ENCODE results near the gene PLCH1. TPM values are rescaled to one million over a fixed set of nuclear protein-coding genes. Genes with fewer than 3 reads are reported as not detected.

The PLCH1 gene
- total and polyA plus RNA-seq, 3 experiments from 2014 or later: not detected

DNA sequence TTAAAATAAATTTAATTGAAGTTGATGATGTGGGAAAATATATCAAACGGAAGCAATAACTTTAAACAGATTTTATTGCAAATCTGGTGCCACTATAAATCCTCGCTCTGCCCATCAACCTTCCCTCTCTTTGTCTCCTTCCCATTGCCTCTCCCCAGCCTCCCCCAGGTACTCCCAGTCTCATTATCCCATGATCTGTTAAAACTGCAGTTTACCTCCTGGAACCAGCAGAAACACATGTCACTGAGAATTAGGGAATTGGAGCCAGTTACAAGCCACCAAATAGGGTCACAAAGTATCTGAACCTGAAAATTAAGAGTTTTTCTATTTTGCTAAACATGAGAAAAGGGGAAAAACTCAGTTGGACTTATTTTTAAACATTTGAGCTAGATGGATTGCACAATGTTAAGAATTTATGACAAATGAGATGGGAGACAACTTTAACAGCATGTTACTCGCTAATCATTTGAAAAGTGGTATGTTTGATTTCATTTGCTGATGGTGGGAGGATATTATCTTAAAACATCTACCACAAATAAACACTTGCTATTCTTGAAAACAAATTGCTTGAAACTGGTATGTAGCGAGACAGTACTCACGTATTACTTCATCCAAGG lies 2.4 kb downstream of the PLCH1 start:
- H3K27me3 ChIP-seq (ENCODE audit: insufficient read depth, low read length, poor library complexity, severe bottlenecking): peaks cover 17% of the 10 kb centered on the region
- H3K36me3 Mint-ChIP-seq: peaks cover 0 to 1% (median 0%) of the 10 kb centered on the region in 3 donors
- H3K27me3 Mint-ChIP-seq: peaks cover 42 to 62% of the 10 kb centered on the region in 2 donors
- H3K9me3 ChIP-seq (ENCODE audit: low read length): no peaks in the 10 kb centered on the region
- no peak overlapping the region for H3K27ac ChIP-seq (ENCODE audit: low read depth, low read length)
- peaks cover 16 to 35% (median 18%) of the 10 kb centered on the region in 3 donors for H3K4me1 Mint-ChIP-seq
- CTCF ChIA-PET: interaction anchor here (1.6 kb wide), 1 partner anchor 63 kb away, joined by 4 read pairs; the partner anchor contains the start of gene C3orf33
- peak overlapping the region in 5 of 7 donors; percentile 23 to 89 (median 52) for H3K4me3 Mint-ChIP-seq
- H3K4me1 ChIP-seq (ENCODE audit: insufficient read depth, low read length): peaks cover 15% of the 10 kb centered on the region
- no peak overlapping the region for H3K27ac Mint-ChIP-seq
- no peaks in the 10 kb centered on the region for H3K9me3 Mint-ChIP-seq
- POLR2A ChIA-PET: no interaction called here
- H3K36me3 ChIP-seq (ENCODE audit: insufficient read depth, low read length): no peaks in the 10 kb centered on the region
- DNase-seq: no peak
- no peak overlapping the region for H3K4me3 ChIP-seq (ENCODE audit: low read length)

DNA sequence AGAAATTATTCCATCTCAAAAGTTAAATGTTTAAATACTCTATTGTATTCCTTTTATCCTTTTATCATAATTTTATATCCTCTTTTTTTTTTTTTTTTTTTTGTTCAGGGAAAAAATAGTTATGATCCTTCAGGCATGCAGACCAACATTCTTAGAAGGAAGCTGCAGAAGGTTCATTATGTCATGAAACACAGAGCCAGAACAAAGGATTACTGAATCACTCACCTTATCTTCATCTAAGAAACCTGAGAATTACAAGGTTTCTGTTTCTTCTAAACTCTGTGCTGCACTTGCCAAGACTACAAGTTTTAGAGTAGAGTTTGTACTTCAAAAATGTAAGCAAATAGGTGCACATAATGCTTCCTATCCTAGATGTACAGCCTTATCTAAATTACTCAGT lies 3.3 kb downstream of the PLCH1 start:
- Mint-ChIP-seq H3K4me3 (no peak overlapping the region), H3K27ac (no peak overlapping the region), H3K4me1 (peaks cover 16 to 35% (median 18%) of the 10 kb centered on the region in 3 donors), H3K9me3 (no peaks in the 10 kb centered on the region), H3K27me3 (peaks cover 37 to 65% of the 10 kb centered on the region in 2 donors), H3K36me3 (peaks cover 0 to 1% (median 0%) of the 10 kb centered on the region in 3 donors)
- Histone ChIP-seq H3K36me3 (ENCODE audit: insufficient read depth, low read length) (no peaks in the 10 kb centered on the region), H3K9me3 (ENCODE audit: low read length) (no peaks in the 10 kb centered on the region), H3K4me3 (ENCODE audit: low read length) (no peak overlapping the region), H3K27me3 (ENCODE audit: insufficient read depth, low read length, poor library complexity, severe bottlenecking) (peaks cover 17% of the 10 kb centered on the region), H3K4me1 (ENCODE audit: insufficient read depth, low read length) (peaks cover 15% of the 10 kb centered on the region), H3K27ac (ENCODE audit: low read depth, low read length) (no peak overlapping the region)
- ChIA-PET POLR2A (no interaction called here), CTCF (no interaction called here)
- DNase-seq: no peak

DNA sequence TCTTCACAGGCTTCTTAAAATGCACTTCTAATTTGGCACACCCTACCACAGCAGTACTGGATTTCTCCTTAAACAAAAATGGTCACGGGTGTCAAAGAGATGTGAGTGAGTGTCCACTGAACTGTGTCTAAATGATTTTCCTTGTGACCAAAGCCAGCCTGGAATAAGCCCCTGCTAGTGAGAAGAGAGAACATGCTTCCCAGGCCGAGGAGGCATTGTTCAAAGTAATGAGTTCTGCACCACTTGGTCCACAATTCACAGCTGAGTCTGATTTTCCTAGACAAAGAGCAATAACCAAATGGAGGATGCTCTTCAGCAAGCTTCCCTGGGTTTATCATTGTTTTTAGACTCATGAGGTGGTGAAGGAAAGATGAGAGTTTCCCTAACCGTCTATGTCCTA lies 3.8 kb downstream of the PLCH1 start:
- DNase-seq: no peak
- Histone ChIP-seq H3K9me3 (ENCODE audit: low read length) (no peaks in the 10 kb centered on the region), H3K4me3 (ENCODE audit: low read length) (no peak overlapping the region), H3K4me1 (ENCODE audit: insufficient read depth, low read length) (peaks cover 15% of the 10 kb centered on the region), H3K36me3 (ENCODE audit: insufficient read depth, low read length) (no peaks in the 10 kb centered on the region), H3K27ac (ENCODE audit: low read depth, low read length) (no peak overlapping the region), H3K27me3 (ENCODE audit: insufficient read depth, low read length, poor library complexity, severe bottlenecking) (peaks cover 17% of the 10 kb centered on the region)
- Mint-ChIP-seq H3K27me3 (peaks cover 34 to 69% of the 10 kb centered on the region in 2 donors), H3K4me3 (no peak overlapping the region), H3K36me3 (peaks cover 0 to 1% (median 0%) of the 10 kb centered on the region in 3 donors), H3K27ac (no peak overlapping the region), H3K4me1 (peaks cover 16 to 35% (median 18%) of the 10 kb centered on the region in 3 donors), H3K9me3 (no peaks in the 10 kb centered on the region)
- CTCF ChIA-PET: no interaction called here
- POLR2A ChIA-PET: no interaction called here

DNA sequence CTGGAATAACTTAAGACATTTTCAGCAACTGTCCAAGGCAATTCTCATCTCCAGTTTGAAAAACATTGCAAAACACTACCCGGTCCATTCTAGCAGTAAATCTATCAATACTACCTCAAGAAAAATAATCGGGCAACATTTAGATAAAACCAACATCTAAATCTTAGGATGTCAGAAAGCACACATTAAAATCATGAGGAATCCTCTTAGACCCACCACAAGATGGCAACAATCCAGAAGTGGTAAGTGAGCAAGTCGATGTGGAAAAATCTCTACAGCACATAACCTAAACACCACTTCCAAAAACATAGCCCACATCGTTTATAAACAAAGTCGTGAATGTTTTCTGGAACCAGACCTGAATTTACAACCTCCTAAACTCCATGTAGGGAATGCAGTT lies 5.7 kb downstream of the PLCH1 start:
- DNase-seq: no peak
- no peak overlapping the region for H3K4me3 Mint-ChIP-seq
- H3K4me1 Mint-ChIP-seq: peaks cover 5 to 18% (median 7%) of the 10 kb centered on the region in 3 donors
- Histone ChIP-seq H3K4me1 (ENCODE audit: insufficient read depth, low read length) (peaks cover 7% of the 10 kb centered on the region), H3K4me3 (ENCODE audit: low read length) (no peak overlapping the region), H3K27me3 (ENCODE audit: insufficient read depth, low read length, poor library complexity, severe bottlenecking) (peaks cover 12% of the 10 kb centered on the region), H3K9me3 (ENCODE audit: low read length) (no peaks in the 10 kb centered on the region), H3K27ac (ENCODE audit: low read depth, low read length) (no peak overlapping the region), H3K36me3 (ENCODE audit: insufficient read depth, low read length) (no peaks in the 10 kb centered on the region)
- no peaks in the 10 kb centered on the region for H3K9me3 Mint-ChIP-seq
- ChIA-PET POLR2A (no interaction called here), CTCF (interaction anchor here (1.2 kb wide), 1 partner anchor 67 kb away, joined by 3 read pairs; the partner anchor contains the start of gene C3orf33)
- H3K27me3 Mint-ChIP-seq: peaks cover 20 to 63% of the 10 kb centered on the region in 2 donors
- peaks cover 0 to 1% (median 0%) of the 10 kb centered on the region in 3 donors for H3K36me3 Mint-ChIP-seq
- H3K27ac Mint-ChIP-seq: no peak overlapping the region

DNA sequence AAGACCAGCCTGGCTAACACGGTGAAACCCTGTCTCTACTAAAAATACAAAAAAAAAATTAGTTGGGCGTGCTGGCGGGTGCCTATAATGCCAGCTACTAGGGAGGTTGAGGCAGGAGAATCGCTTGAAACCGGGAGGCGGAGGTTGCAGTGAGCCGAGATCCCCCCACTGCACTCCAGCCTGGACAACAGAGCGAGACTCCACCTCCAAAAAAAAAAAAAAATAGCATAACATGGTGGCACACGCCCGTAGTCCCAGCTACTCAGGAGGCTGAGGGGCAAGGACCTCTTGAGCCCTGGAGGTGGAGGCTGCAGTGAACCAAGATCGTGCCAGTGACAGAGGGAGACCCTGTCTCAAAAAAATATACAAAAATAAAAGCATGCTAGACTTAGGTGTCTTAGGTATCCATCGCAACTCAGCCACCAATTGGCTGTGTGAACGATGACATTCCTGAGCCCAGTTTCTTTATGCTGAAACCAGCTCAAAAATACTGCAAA lies 6.2 kb downstream of the PLCH1 start:
- H3K36me3 ChIP-seq (ENCODE audit: insufficient read depth, low read length): no peaks in the 10 kb centered on the region
- Mint-ChIP-seq H3K27ac (no peak overlapping the region), H3K4me1 (peaks cover 2 to 12% (median 3%) of the 10 kb centered on the region in 3 donors), H3K36me3 (no peaks in the 10 kb centered on the region), H3K4me3 (no peak overlapping the region), H3K9me3 (no peaks in the 10 kb centered on the region), H3K27me3 (peaks cover 16 to 64% of the 10 kb centered on the region in 2 donors)
- no peak for DNase-seq
- peaks cover 11% of the 10 kb centered on the region for H3K27me3 ChIP-seq (ENCODE audit: insufficient read depth, low read length, poor library complexity, severe bottlenecking)
- CTCF ChIA-PET: interaction anchor here (1.2 kb wide), 1 partner anchor 68 kb away, joined by 3 read pairs; the partner anchor contains the start of gene C3orf33
- H3K4me3 ChIP-seq (ENCODE audit: low read length): no peak overlapping the region
- H3K4me1 ChIP-seq (ENCODE audit: insufficient read depth, low read length): peaks cover 4% of the 10 kb centered on the region
- H3K27ac ChIP-seq (ENCODE audit: low read depth, low read length): no peak overlapping the region
- POLR2A ChIA-PET: no interaction called here
- H3K9me3 ChIP-seq (ENCODE audit: low read length): no peaks in the 10 kb centered on the region

DNA sequence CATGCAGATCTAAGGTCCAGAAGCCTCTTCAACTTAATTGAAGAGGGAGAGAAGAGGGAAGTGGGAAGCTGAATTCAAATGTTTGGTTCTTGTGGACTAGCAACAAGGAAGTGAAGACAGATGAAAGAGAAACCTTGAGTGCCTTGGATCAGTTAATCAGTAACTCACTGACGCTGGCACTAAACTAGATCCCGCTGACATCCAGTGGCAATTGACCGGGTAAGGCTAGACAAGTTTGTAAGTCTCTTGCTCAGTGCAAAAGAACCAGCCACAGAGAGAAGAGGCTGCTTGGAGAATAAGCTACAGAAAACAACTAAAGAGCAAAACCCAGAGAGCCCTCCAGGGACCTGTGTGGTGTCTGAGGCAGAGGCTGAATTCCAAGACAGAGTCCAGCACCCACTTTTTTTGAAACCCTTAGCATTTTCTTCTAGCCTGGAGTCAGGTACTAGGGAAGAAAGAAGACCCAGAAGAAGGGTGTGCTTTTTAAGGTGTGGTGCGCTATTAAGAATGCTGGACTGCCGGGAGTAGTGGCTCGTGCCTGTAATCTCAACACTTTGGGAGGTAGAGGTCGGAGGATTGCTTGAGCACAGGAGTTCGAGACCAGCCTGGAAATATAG lies 6.9 kb downstream of the PLCH1 start:
- Mint-ChIP-seq H3K4me1 (peaks cover 0 to 8% (median 0%) of the 10 kb centered on the region in 3 donors), H3K27me3 (peaks cover 10 to 62% of the 10 kb centered on the region in 2 donors), H3K4me3 (no peak overlapping the region), H3K9me3 (no peaks in the 10 kb centered on the region), H3K36me3 (no peaks in the 10 kb centered on the region), H3K27ac (no peak overlapping the region)
- H3K27ac ChIP-seq (ENCODE audit: low read depth, low read length): no peak overlapping the region
- POLR2A ChIA-PET: no interaction called here
- CTCF ChIA-PET: interaction anchor here (1.2 kb wide), 1 partner anchor 68 kb away, joined by 3 read pairs; the partner anchor contains the start of gene C3orf33
- no peaks in the 10 kb centered on the region for H3K9me3 ChIP-seq (ENCODE audit: low read length)
- no peaks in the 10 kb centered on the region for H3K36me3 ChIP-seq (ENCODE audit: insufficient read depth, low read length)
- no peak overlapping the region for H3K4me3 ChIP-seq (ENCODE audit: low read length)
- no peak for DNase-seq
- no peaks in the 10 kb centered on the region for H3K4me1 ChIP-seq (ENCODE audit: insufficient read depth, low read length)
- peaks cover 7% of the 10 kb centered on the region for H3K27me3 ChIP-seq (ENCODE audit: insufficient read depth, low read length, poor library complexity, severe bottlenecking)

DNA sequence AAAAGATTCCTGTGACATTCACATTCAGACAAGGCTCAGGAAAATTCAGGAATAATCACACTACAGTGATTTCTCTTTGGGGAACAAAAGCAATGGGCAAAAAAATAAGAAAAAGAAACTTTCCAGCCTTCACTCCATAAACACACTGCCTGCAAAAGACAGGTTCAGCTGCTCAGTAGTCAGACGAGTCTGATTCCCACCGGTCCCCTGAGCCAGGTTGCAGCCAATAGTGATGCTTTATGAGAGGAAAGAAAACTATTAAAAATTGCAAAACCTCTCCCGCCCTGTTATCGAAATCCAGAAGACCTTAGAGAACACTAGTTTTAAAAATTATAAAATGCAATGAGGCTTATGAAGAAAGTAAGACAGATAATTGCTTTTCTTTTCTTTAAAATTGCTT lies 8.5 kb downstream of the PLCH1 start:
- Mint-ChIP-seq H3K36me3 (no peaks in the 10 kb centered on the region), H3K27me3 (peaks cover 10 to 59% of the 10 kb centered on the region in 2 donors), H3K9me3 (no peaks in the 10 kb centered on the region), H3K4me1 (peaks cover 0 to 3% (median 0%) of the 10 kb centered on the region in 3 donors), H3K4me3 (no peak overlapping the region), H3K27ac (no peak overlapping the region)
- no peak for DNase-seq
- no peaks in the 10 kb centered on the region for H3K9me3 ChIP-seq (ENCODE audit: low read length)
- no peak overlapping the region for H3K4me3 ChIP-seq (ENCODE audit: low read length)
- H3K27ac ChIP-seq (ENCODE audit: low read depth, low read length): no peak overlapping the region
- ChIA-PET POLR2A (no interaction called here), CTCF (no interaction called here)
- no peaks in the 10 kb centered on the region for H3K36me3 ChIP-seq (ENCODE audit: insufficient read depth, low read length)
- H3K27me3 ChIP-seq (ENCODE audit: insufficient read depth, low read length, poor library complexity, severe bottlenecking): no peaks in the 10 kb centered on the region
- H3K4me1 ChIP-seq (ENCODE audit: insufficient read depth, low read length): no peaks in the 10 kb centered on the region

DNA sequence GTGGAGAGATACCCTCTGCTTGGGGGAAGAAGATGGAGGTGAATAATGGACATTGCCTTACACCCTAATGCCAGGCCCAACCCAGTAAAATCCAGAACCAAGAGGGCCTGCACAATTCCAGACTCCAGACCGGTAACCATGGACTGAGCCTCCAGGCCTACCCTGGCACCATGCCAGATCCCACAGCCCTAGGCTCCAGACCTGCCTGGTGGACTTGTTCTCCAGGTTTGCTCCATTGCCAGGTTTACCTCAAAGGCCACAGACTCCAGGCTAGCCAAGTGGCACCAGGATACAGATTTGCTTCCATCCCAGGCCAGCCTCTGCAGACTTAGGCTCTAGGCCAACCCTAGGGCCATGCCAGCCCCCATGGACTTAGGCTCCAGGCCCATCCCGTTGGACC lies 14.0 kb downstream of the PLCH1 start:
- no peak for DNase-seq
- H3K27me3 ChIP-seq (ENCODE audit: insufficient read depth, low read length, poor library complexity, severe bottlenecking): no peaks in the 10 kb centered on the region
- H3K36me3 ChIP-seq (ENCODE audit: insufficient read depth, low read length): no peaks in the 10 kb centered on the region
- H3K27ac Mint-ChIP-seq: no peak overlapping the region
- POLR2A ChIA-PET: no interaction called here
- H3K4me1 Mint-ChIP-seq: no peaks in the 10 kb centered on the region
- no peak overlapping the region for H3K4me3 Mint-ChIP-seq
- CTCF ChIA-PET: no interaction called here
- H3K27me3 Mint-ChIP-seq: peaks cover 11 to 45% of the 10 kb centered on the region in 2 donors
- no peak overlapping the region for H3K27ac ChIP-seq (ENCODE audit: low read depth, low read length)
- H3K4me3 ChIP-seq (ENCODE audit: low read length): no peak overlapping the region
- H3K9me3 ChIP-seq (ENCODE audit: low read length): no peaks in the 10 kb centered on the region
- H3K4me1 ChIP-seq (ENCODE audit: insufficient read depth, low read length): no peaks in the 10 kb centered on the region
- peaks cover 0 to 1% (median 0%) of the 10 kb centered on the region in 3 donors for H3K36me3 Mint-ChIP-seq
- H3K9me3 Mint-ChIP-seq: peaks cover 0 to 2% (median 0%) of the 10 kb centered on the region in 5 donors

Data from CD8-positive, alpha-beta memory T cell (primary cell).